ENCODE measurements around the gene SLC35B2. TPM values are rescaled to one million over a fixed set of nuclear protein-coding genes. Genes with fewer than 3 reads are reported as not detected.

Gene SLC35B2
- total RNA-seq, 1 donor from 2014 or later = 20.0 TPM

DNA sequence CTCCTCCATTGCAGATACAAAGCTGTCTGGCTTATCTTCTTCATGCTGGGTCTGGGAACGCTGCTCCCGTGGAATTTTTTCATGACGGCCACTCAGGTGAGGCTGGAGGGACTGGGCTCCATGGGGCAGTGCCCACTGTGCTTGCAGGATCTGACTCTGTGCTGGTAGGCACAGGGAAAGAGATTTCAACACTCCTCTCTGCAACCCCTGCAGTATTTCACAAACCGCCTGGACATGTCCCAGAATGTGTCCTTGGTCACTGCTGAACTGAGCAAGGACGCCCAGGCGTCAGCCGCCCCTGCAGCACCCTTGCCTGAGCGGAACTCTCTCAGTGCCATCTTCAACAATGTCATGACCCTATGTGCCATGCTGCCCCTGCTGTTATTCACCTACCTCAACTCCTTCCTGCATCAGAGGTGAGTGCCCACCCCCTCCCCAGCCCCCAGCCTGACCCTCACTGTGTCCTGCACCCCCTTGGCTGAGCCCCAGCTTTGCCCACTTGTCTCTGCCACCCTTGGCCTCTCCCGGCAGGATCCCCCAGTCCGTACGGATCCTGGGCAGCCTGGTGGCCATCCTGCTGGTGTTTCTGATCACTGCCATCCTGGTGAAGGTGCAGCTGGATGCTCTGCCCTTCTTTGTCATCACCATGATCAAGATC is 27.8 kb downstream of the SLC35B2 start:
- intact Hi-C loops (cut with micrococcal nuclease) = no loop called here
- ATAC-seq (peak; percentile 56), DNase-seq (peak; percentile 76)

DNA sequence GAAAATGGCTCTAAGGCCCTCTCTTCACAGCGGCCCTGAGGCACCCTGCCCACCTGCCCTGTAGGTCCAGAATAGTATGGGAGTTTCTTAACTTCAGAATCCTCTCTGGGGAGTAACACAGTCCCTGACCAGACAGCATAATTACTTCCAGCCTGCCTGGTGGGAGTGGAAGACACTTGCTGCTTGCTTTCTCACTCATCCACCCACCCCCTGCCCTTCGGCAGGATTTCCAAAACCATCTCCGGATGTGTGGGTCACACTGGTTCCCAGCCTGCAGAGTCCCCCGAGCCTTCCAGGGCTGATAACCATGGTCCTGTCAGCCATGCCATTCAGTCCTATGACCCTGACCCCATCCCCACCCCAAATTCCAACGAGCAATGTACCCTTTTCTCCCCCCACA is 28.5 kb downstream of the SLC35B2 start:
- intact Hi-C loops (cut with micrococcal nuclease) = no loop called here
- DNase-seq (no peak), ATAC-seq (no peak)

DNA sequence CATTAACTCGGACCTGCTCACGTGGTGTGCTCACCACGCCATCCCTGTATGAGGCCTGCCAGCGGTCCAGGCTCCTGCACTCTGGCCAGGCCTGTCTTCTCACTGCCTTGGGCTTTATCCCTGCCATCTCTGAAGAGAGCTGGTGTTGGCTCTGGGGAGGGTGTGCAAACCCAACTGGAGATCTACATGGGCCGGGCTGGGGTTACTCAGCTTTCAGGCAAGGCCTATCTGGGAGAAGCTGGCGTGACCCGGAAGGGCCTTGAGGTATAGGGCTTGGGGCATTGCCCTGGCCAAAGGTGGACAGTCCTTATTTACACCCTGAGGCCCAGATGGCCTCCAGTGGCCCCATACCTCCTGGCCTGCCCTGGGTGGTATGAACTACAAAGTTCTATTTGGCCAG is 28.9 kb downstream of the SLC35B2 start:
- DNase-seq (no peak), ATAC-seq (peak; percentile 1)
- intact Hi-C loops (cut with micrococcal nuclease) = no loop called here

DNA sequence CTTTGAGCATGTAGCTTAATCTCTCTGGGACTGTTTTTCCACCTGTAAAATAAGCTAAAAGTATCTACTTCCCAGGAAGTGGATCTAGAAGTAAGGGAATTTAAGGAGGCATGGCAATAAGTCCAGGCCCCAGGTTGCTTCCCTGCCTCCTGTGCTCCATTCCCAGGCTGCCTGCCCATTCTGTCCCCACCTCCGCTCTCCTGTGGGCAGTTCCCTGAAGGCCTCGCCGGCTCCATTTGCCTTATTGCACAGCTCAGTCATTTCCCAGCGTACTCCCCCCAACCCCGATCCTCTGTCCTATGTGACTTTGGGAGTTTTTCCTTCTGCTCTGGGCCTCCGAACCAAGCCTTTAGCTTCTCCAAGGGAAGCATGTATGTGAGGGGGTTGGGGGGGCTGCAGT is 29.3 kb downstream of the SLC35B2 start:
- no peak for DNase-seq
- intact Hi-C loops (cut with micrococcal nuclease) = no loop called here

DNA sequence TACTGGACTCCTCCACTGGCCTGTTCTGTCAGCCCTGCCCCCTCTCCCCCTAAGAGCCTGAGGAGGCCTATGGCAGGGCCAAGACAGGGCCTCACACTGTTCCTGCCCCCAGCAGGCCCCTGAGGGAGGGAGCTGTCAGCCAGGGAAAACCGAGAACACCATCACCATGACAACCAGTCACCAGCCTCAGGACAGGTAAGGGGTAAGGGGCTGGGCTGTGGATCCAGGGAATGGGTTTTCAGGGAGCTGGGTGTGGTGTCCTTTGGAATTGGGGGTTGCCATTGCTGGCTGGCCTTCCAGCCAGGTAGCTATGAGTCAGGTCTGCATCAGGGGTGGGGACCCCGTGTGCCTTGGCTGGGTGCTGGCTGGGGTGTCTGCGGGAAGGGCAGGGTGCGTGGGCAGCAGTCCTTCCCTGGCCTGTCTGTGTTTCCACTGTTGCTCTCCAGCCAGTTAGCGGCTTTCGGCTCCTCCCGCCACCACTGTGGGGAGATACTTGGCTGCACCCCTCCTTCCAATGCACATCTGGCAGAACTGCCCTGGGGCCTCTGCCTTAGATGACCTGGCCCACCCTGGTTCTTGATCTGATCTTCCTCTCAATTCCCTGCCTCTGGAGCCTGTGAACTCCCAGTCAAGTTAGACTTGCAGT is 30.1 kb downstream of the SLC35B2 start:
- peak; percentile 48 for DNase-seq
- intact Hi-C loops (cut with micrococcal nuclease) = no loop called here
- peak; percentile 11 for ATAC-seq

More for the DNA sequence above, 29.3 kb downstream of the SLC35B2 start:
- no peak for ATAC-seq

DNA sequence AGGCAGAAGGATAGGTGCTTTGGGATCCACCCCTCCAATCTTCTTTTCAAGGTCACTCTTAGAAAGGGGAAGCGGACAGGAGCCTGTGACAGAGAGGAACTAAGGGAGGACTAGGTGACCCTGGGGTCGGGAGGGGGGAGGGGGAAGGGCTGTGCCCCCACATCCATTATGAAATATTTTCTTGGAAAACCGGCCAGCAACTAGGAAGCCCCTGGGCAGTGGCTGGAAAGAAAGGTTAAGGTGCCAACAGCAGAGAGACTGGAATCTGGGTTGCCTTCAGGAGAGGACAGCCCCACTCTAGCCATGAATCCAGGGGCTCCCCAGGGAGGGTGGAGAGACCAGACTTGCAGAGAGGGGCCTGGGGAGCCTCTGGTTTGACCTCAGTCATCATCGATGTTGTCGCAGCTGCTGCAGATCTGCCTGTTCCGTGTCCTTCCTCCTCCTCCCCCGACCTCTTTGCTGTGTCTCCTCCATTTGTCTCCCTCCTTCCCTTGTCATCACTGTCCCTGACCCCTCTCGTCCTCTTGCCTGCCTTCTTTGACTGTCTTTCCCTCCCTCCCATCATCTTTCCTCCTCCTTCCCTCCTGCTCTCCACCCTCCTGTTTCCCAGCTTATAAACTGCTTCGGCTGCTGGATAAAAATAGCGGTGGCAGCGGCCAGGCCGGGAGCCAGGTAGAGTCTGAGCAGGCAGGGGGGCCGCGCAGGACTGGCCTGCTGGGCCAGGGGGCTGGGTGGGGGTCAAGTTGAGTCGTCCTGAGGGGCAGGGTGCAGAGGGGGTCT is 30.8 kb downstream of the SLC35B2 start:
- ATAC-seq (peak; percentile 53), DNase-seq (peak; percentile 80)
- intact Hi-C loops (cut with micrococcal nuclease) = no loop called here

DNA sequence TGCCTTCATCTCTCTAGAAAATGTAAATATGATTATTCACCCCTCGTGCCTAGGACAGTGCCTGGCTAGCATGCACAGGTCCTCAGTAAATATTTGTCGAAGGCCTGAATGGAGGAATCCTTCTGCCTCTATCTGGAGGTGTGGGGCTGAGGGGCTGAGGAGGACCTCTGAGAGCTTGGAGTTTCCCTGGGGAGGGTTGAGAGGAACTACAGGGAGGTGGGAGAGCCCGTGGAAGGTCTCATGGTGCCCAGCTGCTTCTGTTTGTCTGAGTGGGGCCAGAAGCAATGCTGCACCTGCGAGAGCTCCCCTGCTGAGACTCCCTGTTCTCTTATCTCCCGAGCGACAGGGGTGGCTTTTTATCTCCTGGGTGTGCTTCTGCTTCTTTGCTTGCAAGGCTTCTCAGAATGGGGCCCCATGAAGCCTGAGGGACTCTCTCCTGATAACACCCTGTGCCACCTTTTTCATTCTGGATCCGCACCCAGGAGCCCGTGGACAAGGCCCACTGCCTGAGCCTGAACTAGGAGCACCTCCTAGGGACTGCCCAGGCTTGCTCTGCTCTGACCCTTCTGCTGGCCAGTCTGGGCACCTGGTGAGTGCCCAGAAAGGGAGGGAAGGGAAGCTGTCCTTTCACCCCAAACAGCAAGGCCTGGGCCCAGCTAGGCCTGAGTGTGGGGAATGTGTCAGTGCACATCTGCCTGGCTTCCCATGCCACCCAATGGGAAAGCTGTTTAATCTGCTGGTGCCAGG is 31.6 kb downstream of the SLC35B2 start:
- intact Hi-C loops (cut with micrococcal nuclease) = no loop called here
- no peak for ATAC-seq
- DNase-seq = no peak

DNA sequence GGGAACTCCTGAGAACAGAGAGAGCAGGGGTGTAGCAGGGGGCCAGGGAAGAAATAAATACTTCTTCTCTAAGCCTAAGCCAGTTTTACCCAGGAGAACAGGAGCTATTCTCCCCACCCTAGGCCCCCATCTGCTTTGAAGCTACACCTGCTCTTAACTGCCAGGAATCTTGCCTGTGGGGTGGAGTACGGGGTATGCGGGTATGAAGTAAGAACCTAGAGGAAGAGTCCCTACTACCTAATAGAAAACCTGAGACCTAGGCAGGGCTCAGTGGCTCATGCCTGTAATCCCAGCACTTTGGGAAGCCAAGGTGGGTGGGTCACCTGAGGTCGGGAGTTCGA is 32.4 kb downstream of the SLC35B2 start:
- intact Hi-C loops (cut with micrococcal nuclease) = no loop called here
- ATAC-seq (no peak), DNase-seq (no peak)

DNA sequence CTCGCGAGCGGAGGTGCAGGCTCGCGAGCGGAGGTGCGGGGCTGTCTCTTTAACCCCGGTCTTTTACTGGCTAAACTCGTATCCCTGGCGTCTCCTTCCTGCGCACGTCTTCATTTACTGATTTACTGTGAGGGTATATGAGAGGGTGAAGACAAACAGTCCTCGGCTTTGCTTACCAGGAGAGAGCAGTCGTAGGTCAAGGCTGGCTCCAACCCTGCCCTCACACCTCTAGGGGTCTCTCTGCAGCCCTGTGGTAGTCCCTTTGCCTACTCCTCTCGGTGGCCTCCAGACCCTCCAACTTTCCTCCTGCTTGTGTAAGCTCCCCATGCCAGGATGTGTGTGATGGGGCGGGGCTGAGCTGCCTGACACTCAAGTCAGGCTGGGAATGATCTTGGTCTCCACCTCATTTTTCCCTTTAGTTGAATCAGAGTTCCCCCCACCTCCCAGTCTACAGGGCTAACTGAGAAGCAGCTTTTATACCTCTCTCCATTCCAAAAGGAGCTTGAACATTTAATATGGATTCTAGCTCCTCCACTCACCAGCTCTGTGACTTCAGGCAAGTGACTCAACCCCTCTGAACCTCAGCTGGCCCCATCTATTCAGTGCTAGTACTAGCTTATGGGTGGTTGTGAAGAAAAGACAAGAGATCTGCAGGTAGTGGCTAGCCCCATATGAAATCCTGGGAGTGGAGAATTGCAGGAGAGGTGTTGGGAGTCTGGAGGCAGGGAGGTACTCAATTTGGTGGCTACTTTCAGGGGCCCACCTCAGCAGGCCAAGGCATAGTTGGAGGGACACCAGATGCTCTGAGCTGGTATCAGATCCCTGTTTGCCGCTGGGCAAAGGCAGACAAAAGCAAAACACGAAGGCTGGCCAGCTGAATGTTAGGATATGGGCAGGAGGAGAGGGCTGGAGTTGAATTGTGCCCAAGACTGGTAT is 33.0 kb downstream of the SLC35B2 start:
- intact Hi-C loops (cut with micrococcal nuclease) = no loop called here
- ATAC-seq (no peak), DNase-seq (peak; percentile 46)

DNA sequence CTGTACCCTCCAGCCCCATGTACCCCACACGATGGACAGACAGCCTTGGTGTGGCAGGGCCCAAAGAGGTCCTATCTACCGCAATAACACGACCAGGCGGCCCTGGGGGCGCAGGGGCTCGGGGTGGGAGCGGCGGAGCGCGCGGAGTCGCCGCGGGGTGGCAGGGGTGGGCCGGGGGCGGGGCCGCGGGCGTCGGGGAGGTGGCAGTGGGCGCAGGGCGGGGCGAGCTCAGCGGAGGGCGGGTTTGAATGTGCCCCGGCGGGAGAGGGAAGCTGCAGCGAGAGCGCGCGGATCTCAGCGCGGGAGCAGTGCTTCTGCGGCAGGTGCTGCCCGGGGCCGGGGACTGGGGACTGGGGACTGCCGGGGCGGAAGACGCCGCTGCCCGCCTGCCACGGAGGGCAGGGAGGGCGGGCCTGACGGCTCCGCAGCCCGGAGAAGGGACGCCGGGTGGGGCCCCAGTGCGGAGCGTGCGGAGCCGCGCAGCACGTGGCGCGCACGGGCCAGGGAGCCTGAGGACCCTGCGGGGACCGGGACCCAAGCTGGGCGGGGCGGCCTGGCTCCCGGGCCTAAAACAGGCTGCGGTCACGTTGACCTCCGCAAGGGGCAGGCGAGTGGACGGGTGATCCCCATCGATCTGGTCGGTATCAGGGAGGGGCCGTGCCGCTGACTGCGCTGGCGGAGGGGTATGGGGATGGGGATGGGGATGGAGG is 33.9 kb downstream of the SLC35B2 start, which contains the start of gene SLC29A1:
Gene SLC29A1 (plus strand): TSS at position 277 of the 710 bp plus-strand sequence. CDS start 3,719 bp downstream, outside the sequence.
- intact Hi-C loops (cut with micrococcal nuclease) = no loop called here
- DNase-seq (peak; percentile 92), ATAC-seq (peak; percentile 41)

DNA sequence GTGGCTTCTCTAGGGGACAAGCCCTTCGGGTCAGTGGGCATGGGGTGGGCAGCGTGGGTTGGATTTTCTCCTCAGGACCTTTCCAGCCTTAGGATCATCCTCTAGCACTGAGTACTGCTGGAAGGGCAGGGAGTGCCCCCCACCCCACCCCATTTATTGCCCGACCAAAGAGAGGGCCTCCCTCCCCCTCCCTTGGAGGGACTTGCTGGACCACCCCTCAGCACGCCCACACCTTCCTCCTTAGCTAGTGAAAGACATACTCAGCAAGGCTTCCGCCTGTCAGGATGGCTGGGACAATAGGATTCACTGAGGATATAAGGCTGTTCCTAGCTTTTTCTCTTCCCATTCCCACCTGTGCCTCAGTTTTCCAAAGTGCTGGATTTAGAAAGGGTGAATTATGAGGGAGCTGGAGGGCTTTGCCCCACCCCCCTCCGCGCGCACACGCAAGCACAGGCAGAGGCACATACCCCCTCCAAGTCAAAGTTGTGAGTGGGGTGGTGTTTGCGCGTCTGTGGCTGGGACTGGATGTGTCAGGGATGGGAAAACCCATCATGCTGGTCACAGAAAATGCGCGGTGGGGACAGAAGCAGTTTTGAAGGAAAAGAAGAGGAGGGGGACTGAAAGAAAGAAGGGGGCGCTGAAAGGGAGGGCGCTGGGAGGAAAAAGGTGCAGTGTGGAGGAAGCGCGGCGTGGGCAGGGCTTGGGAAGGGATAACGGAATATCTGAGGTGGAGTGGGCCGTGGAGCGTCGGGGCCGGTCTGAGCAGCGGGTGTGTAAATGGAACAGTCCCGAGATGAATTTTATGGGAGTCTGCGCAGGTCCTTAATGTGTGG is 34.6 kb downstream of the SLC35B2 start:
- intact Hi-C loops (cut with micrococcal nuclease) = no loop called here
- ATAC-seq = no peak
- peak; percentile 33 for DNase-seq

DNA sequence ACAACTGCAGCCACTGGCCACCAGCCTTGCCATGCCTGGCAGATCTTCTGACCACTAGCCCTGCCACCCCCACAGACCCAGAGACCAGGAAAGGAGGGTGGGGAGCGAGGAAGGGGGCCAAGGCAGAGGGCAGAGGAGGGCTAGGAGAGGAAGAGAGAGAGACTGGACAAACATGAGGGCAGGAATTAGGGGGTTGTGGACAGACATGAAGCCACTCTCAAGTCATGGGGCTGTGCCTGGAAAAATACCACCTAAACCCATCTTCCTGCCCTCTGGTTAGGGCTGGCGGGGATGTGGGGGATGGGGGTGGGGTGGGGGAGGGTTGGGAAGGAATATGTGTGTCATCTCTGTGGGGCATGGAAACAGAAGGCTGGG is 35.4 kb downstream of the SLC35B2 start:
- DNase-seq = no peak
- intact Hi-C loops (cut with micrococcal nuclease) = no loop called here
- ATAC-seq = no peak

DNA sequence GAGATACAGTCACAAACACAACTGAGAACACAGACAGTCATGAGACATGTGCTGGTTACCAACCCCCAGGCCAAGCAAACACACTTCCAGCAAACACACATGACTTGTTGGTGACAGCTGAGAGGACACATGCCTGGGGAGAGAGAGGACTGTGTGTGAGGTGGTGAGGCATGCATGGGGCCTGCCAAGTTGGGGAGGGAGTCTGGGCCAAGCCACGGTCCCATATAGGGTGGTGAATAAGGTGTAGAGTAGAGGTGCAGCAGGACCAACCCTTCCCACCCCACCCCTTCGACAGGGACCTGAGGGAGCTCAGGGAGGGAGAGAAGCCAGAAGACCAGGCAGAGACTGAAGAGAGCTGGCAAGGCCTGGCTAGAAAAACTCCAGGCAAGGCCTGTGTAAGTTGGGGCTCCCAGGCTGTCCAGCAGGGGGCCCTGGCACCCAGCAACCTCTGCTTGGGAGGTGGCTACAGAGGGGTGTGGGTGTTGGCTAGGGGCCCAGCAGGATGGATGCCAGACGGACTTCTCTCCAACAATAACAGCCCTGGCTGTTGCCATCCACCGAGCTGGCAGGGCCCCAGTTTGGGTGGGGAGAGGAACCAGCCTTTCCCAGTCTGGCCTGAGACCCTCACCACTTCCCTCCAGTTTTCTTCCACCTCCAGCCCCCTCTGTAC is 35.9 kb downstream of the SLC35B2 start:
- DNase-seq (peak; percentile 96), ATAC-seq (peak; percentile 67)
- intact Hi-C loops (cut with micrococcal nuclease) = no loop called here

DNA sequence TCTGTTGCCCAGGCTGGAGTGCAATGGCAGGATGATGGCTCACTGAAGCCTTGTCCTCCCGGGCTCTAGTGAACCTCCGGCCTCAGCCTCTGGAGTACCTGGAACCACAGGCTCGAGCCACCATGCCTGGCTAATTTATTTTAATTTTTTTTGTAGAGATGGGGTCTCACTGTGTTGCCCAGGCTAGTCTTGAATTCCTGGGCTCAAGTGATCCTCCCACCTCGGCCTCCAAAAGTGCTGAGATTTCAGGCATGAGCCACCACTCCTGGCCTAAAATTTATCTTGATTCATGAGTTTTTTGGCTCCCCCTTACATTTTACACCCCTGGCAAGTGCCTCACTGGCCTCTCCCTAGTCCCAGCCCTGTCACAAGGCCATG is 36.4 kb downstream of the SLC35B2 start:
- intact Hi-C loops (cut with micrococcal nuclease) = no loop called here
- DNase-seq = no peak
- ATAC-seq = no peak

DNA sequence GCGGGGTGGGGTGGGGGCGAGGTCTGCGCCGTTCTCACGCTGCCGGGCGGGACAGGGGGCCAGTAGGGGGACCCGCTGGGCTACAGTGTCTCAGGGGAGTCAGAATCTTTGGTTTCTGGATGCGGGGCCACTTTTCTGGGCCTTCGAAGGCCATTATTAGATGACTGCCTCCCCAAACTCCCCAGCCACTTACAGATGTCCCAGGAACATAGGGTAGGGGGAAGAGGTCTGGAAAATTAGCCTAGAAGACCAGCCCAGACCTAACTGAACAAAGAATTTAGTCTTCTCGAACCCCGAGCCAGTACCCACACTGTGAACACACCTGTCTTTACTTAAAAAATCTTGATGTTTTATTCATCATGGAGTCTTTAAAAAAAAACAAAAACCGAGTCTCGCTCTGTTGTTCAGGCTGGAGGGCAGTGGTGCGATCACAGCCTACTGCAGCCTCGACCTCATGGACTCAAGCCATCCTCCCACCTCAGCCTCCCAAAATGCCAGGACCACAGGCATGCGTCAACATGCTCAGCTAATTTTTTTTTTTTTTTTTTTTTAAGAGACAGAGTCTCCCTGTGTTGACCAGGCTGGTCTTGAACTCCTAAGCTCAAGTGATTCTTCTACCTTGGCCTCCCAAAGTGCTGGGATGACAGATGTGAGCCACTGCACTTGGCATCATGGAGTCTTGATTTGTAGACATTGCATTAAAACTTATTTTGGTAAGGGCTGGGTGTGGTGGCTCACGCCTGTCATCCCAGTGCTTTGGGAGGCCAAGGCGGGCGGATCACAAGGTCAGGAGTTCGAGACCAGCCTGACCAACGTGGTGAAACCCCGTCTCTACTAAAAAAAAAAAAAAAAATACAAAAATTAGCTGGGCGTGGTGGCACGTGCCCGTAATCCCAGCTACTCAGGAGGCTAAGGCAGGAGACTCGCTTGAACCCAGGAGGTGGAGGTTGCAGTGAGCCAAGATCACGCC is 37.2 kb downstream of the SLC35B2 start:
- intact Hi-C loops (cut with micrococcal nuclease) = no loop called here
- no peak for DNase-seq
- ATAC-seq = no peak

All from left ventricle myocardium superior (tissue), 1 donor.